Choroid plexus epithelial cell (primary cell): ENCODE measurements around the gene NTPCR.

Experiments used
- DNase-seq: peaks from one replicate; pipeline ENCODE4 v3.0.0-alpha.2; 2010; ENCODE audit warnings: low read depth
- H3K4me3 ChIP-seq: 2 replicates; pipeline ENCODE4 v1.5.1; 2011; ENCODE audit warnings: low read depth, mild to moderate bottlenecking, control low read depth, low read length, moderate library complexity
- TF ChIP-seq, protein P1 (sequence below): conservative IDR thresholded peaks from 2 replicates; pipeline ENCODE4 v1.5.1; 2011; ENCODE audit warnings: low read depth, mild to moderate bottlenecking, control low read depth, inconsistent platforms, low read length, moderate library complexity

Gene NTPCR

DNA sequence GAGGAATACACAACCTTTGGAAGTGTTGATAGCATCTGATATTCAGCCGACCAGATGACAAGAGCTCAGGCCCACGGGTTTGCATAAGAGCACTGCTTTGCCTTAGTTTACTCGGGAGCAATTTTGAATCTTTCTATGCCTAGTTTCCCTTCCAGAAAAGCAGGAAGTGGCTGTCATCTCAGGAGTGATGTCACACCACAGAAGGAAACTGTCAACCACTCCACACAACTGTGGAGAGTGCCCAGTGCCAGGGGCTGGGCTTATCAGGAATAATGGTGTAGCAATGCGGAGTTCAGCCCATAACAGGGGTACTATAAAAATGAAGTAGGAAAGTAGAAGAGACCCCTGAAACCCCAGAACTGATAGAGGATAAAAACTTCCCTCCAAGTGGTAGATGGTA lies 28.4 kb downstream of the NTPCR start:
- H3K4me3 ChIP-seq: no peak overlapping the region
- DNase-seq: no peak
- TF ChIP-seq, protein P1, sequence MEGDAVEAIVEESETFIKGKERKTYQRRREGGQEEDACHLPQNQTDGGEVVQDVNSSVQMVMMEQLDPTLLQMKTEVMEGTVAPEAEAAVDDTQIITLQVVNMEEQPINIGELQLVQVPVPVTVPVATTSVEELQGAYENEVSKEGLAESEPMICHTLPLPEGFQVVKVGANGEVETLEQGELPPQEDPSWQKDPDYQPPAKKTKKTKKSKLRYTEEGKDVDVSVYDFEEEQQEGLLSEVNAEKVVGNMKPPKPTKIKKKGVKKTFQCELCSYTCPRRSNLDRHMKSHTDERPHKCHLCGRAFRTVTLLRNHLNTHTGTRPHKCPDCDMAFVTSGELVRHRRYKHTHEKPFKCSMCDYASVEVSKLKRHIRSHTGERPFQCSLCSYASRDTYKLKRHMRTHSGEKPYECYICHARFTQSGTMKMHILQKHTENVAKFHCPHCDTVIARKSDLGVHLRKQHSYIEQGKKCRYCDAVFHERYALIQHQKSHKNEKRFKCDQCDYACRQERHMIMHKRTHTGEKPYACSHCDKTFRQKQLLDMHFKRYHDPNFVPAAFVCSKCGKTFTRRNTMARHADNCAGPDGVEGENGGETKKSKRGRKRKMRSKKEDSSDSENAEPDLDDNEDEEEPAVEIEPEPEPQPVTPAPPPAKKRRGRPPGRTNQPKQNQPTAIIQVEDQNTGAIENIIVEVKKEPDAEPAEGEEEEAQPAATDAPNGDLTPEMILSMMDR: no peak

DNA sequence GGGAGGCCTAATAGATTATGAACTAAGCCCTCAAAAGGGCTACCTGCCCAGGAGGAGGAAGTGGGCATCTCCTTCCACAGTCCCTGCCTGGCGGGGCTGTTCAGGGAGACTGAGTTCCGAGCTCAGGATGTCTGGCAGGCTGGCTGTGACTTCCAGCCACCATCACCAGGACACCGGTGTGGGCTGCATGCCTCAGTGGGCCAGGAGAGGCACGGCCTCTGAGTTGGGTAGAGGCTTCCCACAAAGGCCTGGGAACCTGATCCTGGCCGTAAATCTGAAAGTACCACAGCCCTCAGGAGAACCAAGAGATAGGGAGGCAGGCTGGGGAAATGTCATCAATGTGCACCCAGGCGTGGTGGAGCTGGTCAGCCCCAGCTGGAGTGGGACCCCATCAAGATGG lies 29.1 kb downstream of the NTPCR start:
- no peak overlapping the region for H3K4me3 ChIP-seq
- DNase-seq: no peak
- TF ChIP-seq, protein P1: no peak

DNA sequence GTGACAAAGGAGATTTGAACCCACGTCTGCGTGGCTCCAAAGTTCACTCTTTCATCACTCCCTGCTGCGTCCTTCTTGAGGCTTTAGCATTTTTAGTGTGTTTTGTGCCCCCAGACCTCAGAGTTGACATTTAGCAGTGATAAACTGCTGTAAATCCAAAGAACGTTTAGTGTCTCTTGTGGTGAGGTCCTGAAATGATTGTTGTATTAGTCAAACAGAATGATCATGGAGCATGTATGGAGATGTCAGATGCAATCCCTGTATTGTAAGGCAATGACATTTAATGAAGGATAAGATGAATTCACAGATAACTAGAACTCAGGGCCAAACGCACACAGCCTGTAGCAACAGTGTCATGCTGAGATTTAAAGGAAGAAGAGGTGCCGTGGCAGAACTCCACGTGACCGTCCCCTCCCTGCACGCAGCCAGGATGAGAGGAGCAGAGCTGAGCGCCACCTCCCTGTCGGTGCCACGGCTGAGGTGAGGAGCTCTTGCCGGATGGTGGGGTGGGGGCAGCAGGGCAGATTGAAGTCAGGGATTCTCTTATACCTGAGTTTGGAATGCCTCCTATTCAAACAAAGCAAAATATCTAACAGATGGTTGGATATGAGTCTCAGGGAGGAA lies 30.1 kb downstream of the NTPCR start:
- DNase-seq: peak; percentile 20
- no peak overlapping the region for H3K4me3 ChIP-seq
- TF ChIP-seq, protein P1: no peak

DNA sequence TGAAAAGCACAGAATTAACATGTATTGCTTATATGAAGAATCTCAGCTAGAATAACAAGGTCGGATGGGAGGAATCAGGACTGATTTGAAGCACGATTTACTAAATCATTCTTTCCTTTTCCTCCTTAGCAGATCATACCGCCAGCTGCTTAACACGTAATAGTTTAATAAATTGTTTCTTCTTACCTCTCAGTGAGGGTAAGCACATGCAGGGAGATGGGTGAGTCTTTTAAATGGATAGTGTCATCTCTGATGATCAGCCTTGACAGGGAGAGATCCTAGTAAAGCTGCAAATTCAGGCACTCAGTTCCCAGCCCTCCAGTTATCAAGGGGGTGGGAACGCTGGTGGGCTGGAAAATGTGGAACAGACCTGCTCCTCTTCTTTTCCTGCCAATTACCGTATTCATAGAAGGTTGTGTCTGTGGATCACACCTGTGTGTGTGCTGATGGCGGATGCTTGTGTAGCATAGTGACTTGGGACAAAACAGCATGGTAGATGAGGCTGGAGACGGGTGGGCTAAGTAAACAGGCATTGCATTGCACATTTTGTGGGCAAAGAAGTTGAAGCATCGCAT lies 30.7 kb downstream of the NTPCR start:
- TF ChIP-seq, protein P1: no peak
- no peak overlapping the region for H3K4me3 ChIP-seq
- no peak for DNase-seq

DNA sequence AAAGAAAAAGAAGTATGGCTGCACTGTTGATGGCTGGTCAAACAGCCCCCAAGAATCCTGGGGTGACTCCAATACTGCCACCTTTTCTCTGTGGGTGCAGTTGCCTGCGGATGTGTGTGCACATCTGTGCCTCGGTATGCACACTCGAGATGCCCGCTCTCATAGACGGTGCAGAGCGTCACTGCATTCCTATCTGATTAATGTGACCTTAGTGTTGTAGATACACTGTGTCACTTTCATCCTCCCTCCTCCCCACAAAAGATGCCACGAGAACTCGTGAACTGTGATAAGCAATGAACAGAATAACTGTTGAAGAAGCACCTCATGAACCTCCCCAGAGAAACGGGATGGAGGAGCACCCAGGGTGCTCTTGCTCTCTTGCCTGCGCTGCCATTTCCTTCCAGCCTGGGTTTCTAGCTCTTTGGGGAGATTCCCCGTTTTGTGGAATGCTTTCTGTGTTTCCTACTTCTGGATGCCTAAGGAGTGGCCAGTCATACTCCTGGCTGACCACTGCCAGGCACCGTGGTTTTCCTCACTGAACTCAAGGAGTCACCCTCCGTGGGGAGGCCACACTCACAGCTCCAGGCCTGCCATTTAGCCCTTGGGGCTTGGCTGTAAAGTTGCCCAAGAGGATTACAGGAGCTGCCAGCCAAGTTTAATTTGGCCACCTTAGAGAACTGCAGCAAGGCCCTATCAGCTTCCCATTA lies 32.0 kb downstream of the NTPCR start:
- no peak overlapping the region for H3K4me3 ChIP-seq
- TF ChIP-seq, protein P1: no peak
- peak; percentile 47 for DNase-seq

DNA sequence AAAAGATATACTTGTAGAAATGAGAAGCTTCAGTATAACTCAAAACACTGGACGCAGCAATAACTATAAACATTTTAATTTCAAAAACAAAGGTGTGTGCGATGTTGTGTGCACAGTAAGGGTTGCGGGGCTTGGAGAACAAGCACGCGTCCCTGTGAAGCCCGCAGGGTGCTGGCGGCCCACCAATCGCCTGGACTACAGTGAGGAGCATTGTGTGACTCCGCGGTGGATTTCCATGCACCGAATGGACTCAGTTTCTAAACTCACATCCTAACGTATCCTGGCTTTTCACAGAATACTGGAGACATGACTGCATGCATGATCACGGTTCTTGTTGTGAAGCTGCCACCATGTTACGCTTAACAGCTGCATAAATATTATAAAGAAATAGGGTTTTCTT lies 33.0 kb downstream of the NTPCR start:
- no peak overlapping the region for H3K4me3 ChIP-seq
- TF ChIP-seq, protein P1: no peak
- DNase-seq: no peak
